PFSK-1 (cell line): ENCODE results near the gene SLC9A3.

Experiments
- FOXP2 ChIP-seq: optimal IDR thresholded peaks from 2 replicates; pipeline ENCODE3; 2011; ENCODE audit warnings: borderline replicate concordance, control low read depth, inconsistent platforms; ENCODE audit not compliant: insufficient read depth; ENCODE audit errors: extremely low read length, extremely low read depth
- POLR2AphosphoS5 ChIP-seq: IDR thresholded peaks from 2 replicates; pipeline ENCODE4 v1.6.1; 2012; ENCODE audit warnings: low read depth, mild to moderate bottlenecking, control low read depth, low read length, moderate library complexity
- SIN3A ChIP-seq: IDR thresholded peaks from 2 replicates; pipeline ENCODE4 v1.6.1; 2012; ENCODE audit warnings: mild to moderate bottlenecking, low read length, moderate library complexity, borderline replicate concordance; ENCODE audit not compliant: insufficient read depth
- TAF1 ChIP-seq: IDR thresholded peaks from 2 replicates; pipeline ENCODE4 v1.6.1; 2012; ENCODE audit warnings: low read length, control low read depth, borderline replicate concordance; ENCODE audit not compliant: insufficient read depth
- TF ChIP-seq, protein P1 (sequence below), 2 experiments: IDR thresholded peaks; 2 replicates each; pipeline versions ENCODE4 v1.6.1 to v1.8.0; 2011 to 2012; ENCODE audit warnings: low read depth in 2 of 2, low read length in 2 of 2, control low read depth in 1 of 2, inconsistent platforms in 1 of 2, mild to moderate bottlenecking in 1 of 2, moderate library complexity in 1 of 2; ENCODE audit not compliant: insufficient read depth in 1 of 2

DNA sequence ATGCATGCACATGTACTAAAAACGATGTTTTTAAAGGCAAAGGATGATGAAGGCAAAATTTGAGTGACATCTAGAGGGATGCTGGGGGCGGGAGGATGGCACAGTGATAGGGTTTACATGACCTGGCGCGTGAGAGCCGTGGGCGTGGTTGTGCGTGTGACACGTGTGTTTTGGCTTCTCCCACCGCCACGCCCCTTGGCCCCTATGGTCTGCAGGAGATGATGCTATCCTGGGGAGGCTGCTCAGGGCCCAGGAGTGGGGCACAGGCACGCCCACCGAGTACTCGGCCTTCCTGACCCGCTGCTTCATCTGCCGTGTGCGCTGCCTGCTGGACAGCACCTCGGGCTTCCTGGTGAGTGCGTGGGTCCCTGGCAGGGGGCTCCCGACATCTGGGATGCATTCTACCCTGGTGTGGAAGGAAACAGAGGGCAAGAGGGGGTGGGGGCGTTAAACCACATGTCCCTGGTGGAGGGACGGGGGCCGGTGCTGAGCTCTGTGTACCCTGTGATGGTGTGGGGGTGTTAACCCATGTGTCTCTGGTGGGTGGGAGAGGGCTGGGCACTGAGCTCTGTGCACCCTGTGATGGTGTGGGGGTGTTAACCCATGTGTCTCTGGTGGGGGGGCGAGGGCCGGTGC lies 100.5 kb downstream of the SLC9A3 start:
- TF ChIP-seq SIN3A (no peak), POLR2AphosphoS5 (no peak), TAF1 (no peak), FOXP2 (no peak)
- TF ChIP-seq, protein P1, sequence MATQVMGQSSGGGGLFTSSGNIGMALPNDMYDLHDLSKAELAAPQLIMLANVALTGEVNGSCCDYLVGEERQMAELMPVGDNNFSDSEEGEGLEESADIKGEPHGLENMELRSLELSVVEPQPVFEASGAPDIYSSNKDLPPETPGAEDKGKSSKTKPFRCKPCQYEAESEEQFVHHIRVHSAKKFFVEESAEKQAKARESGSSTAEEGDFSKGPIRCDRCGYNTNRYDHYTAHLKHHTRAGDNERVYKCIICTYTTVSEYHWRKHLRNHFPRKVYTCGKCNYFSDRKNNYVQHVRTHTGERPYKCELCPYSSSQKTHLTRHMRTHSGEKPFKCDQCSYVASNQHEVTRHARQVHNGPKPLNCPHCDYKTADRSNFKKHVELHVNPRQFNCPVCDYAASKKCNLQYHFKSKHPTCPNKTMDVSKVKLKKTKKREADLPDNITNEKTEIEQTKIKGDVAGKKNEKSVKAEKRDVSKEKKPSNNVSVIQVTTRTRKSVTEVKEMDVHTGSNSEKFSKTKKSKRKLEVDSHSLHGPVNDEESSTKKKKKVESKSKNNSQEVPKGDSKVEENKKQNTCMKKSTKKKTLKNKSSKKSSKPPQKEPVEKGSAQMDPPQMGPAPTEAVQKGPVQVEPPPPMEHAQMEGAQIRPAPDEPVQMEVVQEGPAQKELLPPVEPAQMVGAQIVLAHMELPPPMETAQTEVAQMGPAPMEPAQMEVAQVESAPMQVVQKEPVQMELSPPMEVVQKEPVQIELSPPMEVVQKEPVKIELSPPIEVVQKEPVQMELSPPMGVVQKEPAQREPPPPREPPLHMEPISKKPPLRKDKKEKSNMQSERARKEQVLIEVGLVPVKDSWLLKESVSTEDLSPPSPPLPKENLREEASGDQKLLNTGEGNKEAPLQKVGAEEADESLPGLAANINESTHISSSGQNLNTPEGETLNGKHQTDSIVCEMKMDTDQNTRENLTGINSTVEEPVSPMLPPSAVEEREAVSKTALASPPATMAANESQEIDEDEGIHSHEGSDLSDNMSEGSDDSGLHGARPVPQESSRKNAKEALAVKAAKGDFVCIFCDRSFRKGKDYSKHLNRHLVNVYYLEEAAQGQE (IDR thresholded peaks at IDR 0.05; ENCODE audit: insufficient read depth in 1 of 2, low read depth in 2 of 2, low read length in 2 of 2): no peak
